H1 (cell line): ENCODE results near the gene NDUFS3. TPM values are rescaled to one million over a fixed set of nuclear protein-coding genes. Genes with fewer than 3 reads are reported as not detected.

Experiments
- CTCF ChIA-PET: fragments of 300-600 bp; sonication (Branson Sonifier 250); formaldehyde crosslinking; loops from one replicate; lab custom pipeline; 2021; ENCODE audit not compliant: partially characterized antibody; lab: Charles Lee
- POLR2A ChIA-PET: fragments of 300-600 bp; sonication (Branson Sonifier 250); formaldehyde crosslinking; loops from one replicate; lab custom pipeline; 2021; ENCODE audit warnings: inconsistent platforms; ENCODE audit not compliant: partially characterized antibody; lab: Charles Lee
- DNase-seq, 2 experiments: peaks; one replicate each; pipeline versions ENCODE4 v3.0.0 to v3.0.0-alpha.2; 2010 to 2022; ENCODE audit warnings: low spot score in 2 of 2, low read depth in 1 of 2, mixed read lengths in 1 of 2
- FAIRE-seq: peaks from 2 replicates; lab custom pipeline; 2011; peaks lifted over from hg19 to GRCh38; lab: Jason Lieb, UNC
- H2AFZ ChIP-seq: 2 replicates; pipeline ENCODE4 v1.8.1; 2012; ENCODE audit warnings: low read length, inconsistent platforms
- H2AK5ac ChIP-seq: 2 replicates; pipeline ENCODE4 v1.6.1; 2013; ENCODE audit warnings: low read depth, low read length
- H2BK120ac ChIP-seq: replicated peaks from 2 replicates; pipeline ENCODE3; 2013; ENCODE audit warnings: low read depth, low read length, inconsistent platforms
- H2BK12ac ChIP-seq: 2 replicates; pipeline ENCODE4 v1.6.1; 2013; ENCODE audit warnings: low read depth, low read length
- H2BK15ac ChIP-seq: 2 replicates; pipeline ENCODE4 v1.6.1; 2013; ENCODE audit warnings: low read length
- H2BK20ac ChIP-seq: 2 replicates; pipeline ENCODE4 v1.6.1; 2013; ENCODE audit warnings: low read length
- H2BK5ac ChIP-seq: 2 replicates; pipeline ENCODE4 v1.6.1; 2013; ENCODE audit warnings: low read depth, low read length
- H3K14ac ChIP-seq: 2 replicates; pipeline ENCODE4 v1.6.1; 2013; ENCODE audit warnings: inconsistent platforms; ENCODE audit not compliant: insufficient read length
- H3K18ac ChIP-seq: 2 replicates; pipeline ENCODE4 v1.6.1; 2013; ENCODE audit warnings: low read length; ENCODE audit errors: extremely low read depth
- H3K23ac ChIP-seq: 2 replicates; pipeline ENCODE4 v1.6.1; 2013; ENCODE audit warnings: inconsistent platforms; ENCODE audit not compliant: insufficient read length
- H3K23me2 ChIP-seq: 2 replicates; pipeline ENCODE4 v1.6.1; 2013; ENCODE audit warnings: low read depth, low read length
- H3K27ac ChIP-seq: 2 replicates; pipeline ENCODE4 v1.6.1; 2011; ENCODE audit warnings: low read depth, low read length, inconsistent platforms
- H3K27me3 ChIP-seq, 4 experiments: replicated peaks in 1 of 4; 1 replicate in 1 of 4; 2 replicates in 3 of 4; pipeline versions ENCODE4 v1.6.1 to v1.8.1; 2011 to 2013; ENCODE audit warnings: low read length in 3 of 4, mild to moderate bottlenecking in 3 of 4, inconsistent platforms in 2 of 4, mixed read lengths in 2 of 4, moderate library complexity in 1 of 4; ENCODE audit not compliant: control insufficient read depth in 3 of 4, insufficient read depth in 3 of 4; ENCODE audit errors: extremely low read depth in 1 of 4
- H3K36me3 ChIP-seq, 4 experiments: 2 replicates each; pipeline versions ENCODE4 v1.6.1 to v1.8.1; 2011 to 2013; ENCODE audit warnings: mild to moderate bottlenecking in 4 of 4, low read length in 3 of 4, moderate library complexity in 2 of 4, control low read depth in 1 of 4, inconsistent platforms in 1 of 4; ENCODE audit not compliant: insufficient read depth in 4 of 4, control insufficient read depth in 2 of 4
- H3K4ac ChIP-seq: replicated peaks from 2 replicates; pipeline ENCODE3; 2013; ENCODE audit warnings: low read length, low read depth, mixed read lengths, inconsistent platforms; ENCODE audit not compliant: insufficient read length
- H3K4me1 ChIP-seq, 4 experiments: replicated peaks in 1 of 4; 1 replicate in 1 of 4; 2 replicates in 3 of 4; pipeline versions ENCODE4 v1.6.1 to v1.8.1; 2011 to 2013; ENCODE audit warnings: low read length in 3 of 4, inconsistent platforms in 2 of 4, mixed read lengths in 1 of 4; ENCODE audit not compliant: insufficient read depth in 4 of 4, control insufficient read depth in 3 of 4
- H3K4me2 ChIP-seq, 2 experiments: 2 replicates each; pipeline versions ENCODE4 v1.6.1 to v1.8.1; 2011 to 2013; ENCODE audit warnings: low read depth in 2 of 2, low read length in 2 of 2, control low read depth in 1 of 2, inconsistent platforms in 1 of 2, mild to moderate bottlenecking in 1 of 2; ENCODE audit not compliant: insufficient read depth in 1 of 2
- H3K4me3 ChIP-seq, 4 experiments: fragments of 200-600, 300-600 bp in 1 of 4; sonication (generic), shearing (Covaris generic), sonication (Bioruptor Twin) in 1 of 4; 2 replicates each; pipeline versions ENCODE4 v1.5.1 to v1.8.1; 2011 to 2016; ENCODE audit warnings: low read length in 4 of 4, low read depth in 3 of 4, control low read depth in 2 of 4, inconsistent platforms in 2 of 4, mild to moderate bottlenecking in 2 of 4, mixed read lengths in 1 of 4, moderate library complexity in 1 of 4; ENCODE audit not compliant: insufficient read depth in 2 of 4; ENCODE audit errors: extremely low read depth in 1 of 4
- H3K56ac ChIP-seq: replicated peaks from 2 replicates; pipeline ENCODE3; 2013; ENCODE audit warnings: low read depth, mild to moderate bottlenecking, mixed read lengths, low read length, inconsistent platforms; ENCODE audit not compliant: insufficient read length
- H3K79me1 ChIP-seq: 2 replicates; pipeline ENCODE4 v1.6.1; 2013; ENCODE audit warnings: low read depth, low read length, control low read depth
- H3K79me2 ChIP-seq, 2 experiments: 2 replicates each; pipeline versions ENCODE4 v1.6.1 to v1.8.1; 2012 to 2013; ENCODE audit warnings: low read length in 2 of 2, mild to moderate bottlenecking in 2 of 2, inconsistent platforms in 1 of 2; ENCODE audit not compliant: insufficient read depth in 2 of 2, control insufficient read depth in 1 of 2
- H3K9ac ChIP-seq, 4 experiments: replicated peaks in 1 of 4; 1 replicate in 1 of 4; 2 replicates in 3 of 4; pipeline versions ENCODE4 v1.6.1 to v1.8.1; 2011 to 2013; ENCODE audit warnings: low read depth in 3 of 4, low read length in 3 of 4, control low read depth in 2 of 4, mild to moderate bottlenecking in 2 of 4, moderate library complexity in 2 of 4, inconsistent platforms in 1 of 4; ENCODE audit errors: extremely low read depth in 1 of 4
- H3K9me3 ChIP-seq, 2 experiments: 2 replicates each; pipeline versions ENCODE4 v1.6.1 to v1.8.1; 2012 to 2013; ENCODE audit warnings: mild to moderate bottlenecking in 2 of 2, moderate library complexity in 2 of 2, control low read depth in 1 of 2, inconsistent platforms in 1 of 2, low read depth in 1 of 2, low read length in 1 of 2, mixed read lengths in 1 of 2; ENCODE audit not compliant: insufficient read depth in 2 of 2
- H4K20me1 ChIP-seq, 2 experiments: replicated peaks in 1 of 2; 2 replicates each; pipeline versions ENCODE3 to v1.8.1; 2011 to 2013; ENCODE audit warnings: inconsistent platforms in 2 of 2, low read length in 2 of 2, mild to moderate bottlenecking in 1 of 2; ENCODE audit not compliant: insufficient read depth in 2 of 2, control insufficient read depth in 1 of 2
- H4K5ac ChIP-seq: 2 replicates; pipeline ENCODE4 v1.6.1; 2013; ENCODE audit warnings: low read length, low read depth, mixed read lengths, inconsistent platforms; ENCODE audit not compliant: insufficient read length
- H4K8ac ChIP-seq: 2 replicates; pipeline ENCODE4 v1.8.0; 2013; ENCODE audit warnings: mild to moderate bottlenecking, moderate library complexity, low read length, inconsistent platforms; ENCODE audit not compliant: insufficient read depth; ENCODE audit errors: extremely low read depth
- H4K91ac ChIP-seq: replicated peaks from 2 replicates; pipeline ENCODE3; 2013; ENCODE audit warnings: low read length, mixed read lengths, inconsistent platforms; ENCODE audit not compliant: insufficient read length
- CTCF ChIP-seq, 3 experiments: IDR thresholded peaks; 1 replicate in 2 of 3; 2 replicates in 1 of 3; pipeline versions ENCODE4 v1.5.1 to v1.6.1; 2011; ENCODE audit warnings: low read length in 3 of 3, mild to moderate bottlenecking in 3 of 3, inconsistent platforms in 2 of 3, low read depth in 1 of 3, moderate library complexity in 1 of 3; ENCODE audit not compliant: insufficient read depth in 1 of 3; ENCODE audit errors: control extremely low read depth in 1 of 3
- RAD21 ChIP-seq, 2 experiments: IDR thresholded peaks in 1 of 2; conservative IDR thresholded peaks in 1 of 2; 2 replicates each; pipeline ENCODE4 v1.6.1; 2011; ENCODE audit warnings: low read depth in 2 of 2, low read length in 2 of 2, improper control_type of control experiment in 1 of 2, inconsistent platforms in 1 of 2, mild to moderate bottlenecking in 1 of 2, moderate library complexity in 1 of 2
- TCF12 ChIP-seq: IDR thresholded peaks from 2 replicates; pipeline ENCODE4 v1.6.1; 2011; ENCODE audit warnings: low read depth, mild to moderate bottlenecking, low read length
- WGBS, 2 experiments: shearing (Covaris generic) in 1 of 2; methylation state at CpG; one replicate each; pipeline versions ENCODE4 v1.1.6 to v1.1.7; 2013 to 2015; ENCODE audit warnings: low lambda C conversion rate in 2 of 2, mixed read lengths in 2 of 2, inconsistent platforms in 1 of 2, low coverage in 1 of 2, missing lambda C conversion rate in 1 of 2; ENCODE audit not compliant: insufficient replicate concordance in 2 of 2, insufficient coverage in 1 of 2, insufficient read length in 1 of 2; ENCODE audit errors: extremely low coverage in 1 of 2, missing lambda C conversion rate in 1 of 2; 5-methylcytosine and 5-hydroxymethylcytosine counted together
- polyA plus RNA-seq, 7 experiments: library from polyadenylated mRNA; depleted of rRNA in 3 of 7; stranded (reverse) in 5 of 7; unstranded in 2 of 7; fragments of >200 nt in 5 of 7; fragments of 200-250 nt in 2 of 7; gene quantifications; 1 replicate in 5 of 7; 2 replicates in 1 of 7; 4 replicates in 1 of 7; pipeline versions ENCODE4 v1.2.1 to v1.2.3, GENCODE V29; 2011 to 2013; ENCODE audit warnings: missing spikeins in 2 of 7, mixed read lengths in 2 of 7
- total RNA-seq: library from RNA; stranded (reverse); fragmentation: NEBNext Ultra II Directional; extraction: Animal tissue kit (Norgen Biotek cat#: 25700); gene quantifications from 2 replicates; pipeline ENCODE4 v1.2.1, GENCODE V29; 2021

Gene NDUFS3
- total and polyA plus RNA-seq, 2 of the 8 experiments (the other 6 are each of a cell fraction or from before 2014, with no cell fraction given), result 135 to 241 TPM

DNA sequence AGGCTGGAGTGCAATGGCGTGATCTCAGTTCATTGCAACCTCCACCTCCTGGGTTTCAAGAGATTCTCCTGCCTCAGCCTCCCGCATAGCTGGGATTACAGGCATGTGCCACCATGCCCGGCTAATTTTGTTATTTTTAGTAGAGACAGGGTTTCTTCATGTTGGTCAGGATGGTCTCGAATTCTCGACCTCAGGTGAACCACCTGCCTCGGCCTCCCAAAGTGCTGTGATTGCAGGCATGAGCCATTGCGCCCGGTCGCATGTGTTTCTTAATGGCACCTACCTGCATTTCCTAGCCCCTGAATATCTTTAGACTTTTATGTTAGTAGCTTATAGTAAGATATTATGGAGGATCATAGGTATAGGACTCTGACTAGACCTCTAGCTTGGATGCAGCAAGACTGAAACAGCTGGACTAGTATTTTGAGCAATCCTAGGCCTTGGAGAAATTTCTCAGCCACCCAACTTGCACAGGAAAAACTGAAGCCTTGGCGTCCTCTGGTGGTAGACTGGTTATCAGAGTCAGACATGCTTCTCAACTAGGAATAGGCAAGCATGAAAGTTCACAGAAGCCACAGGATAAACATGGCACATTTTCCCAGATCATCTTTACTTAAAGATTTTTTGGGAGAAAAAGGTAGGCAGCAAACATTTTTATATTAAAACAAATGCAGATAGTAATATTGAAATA, 38.0 kb downstream of the NDUFS3 start:
- Histone ChIP-seq H3K56ac (no peak overlapping the region), H2BK5ac (no peak overlapping the region), H3K4ac (no peak overlapping the region), H3K27me3 (no peaks in the 10 kb centered on the region), H2AK5ac (no peak overlapping the region), H2AFZ (no peak overlapping the region), H4K8ac (no peak overlapping the region), H3K18ac (no peak overlapping the region), H3K4me1 (no peaks in the 10 kb centered on the region), H2BK20ac (no peak overlapping the region)
- CTCF ChIA-PET, result interaction anchor here (0.6 to 2.2 kb wide), 25 partner anchors 10 to 192 kb away, joined by 3 to 17 read pairs (median 4); partner anchors contain the start of genes C1QTNF4, KBTBD4 and PTPMT1
- FAIRE-seq, result no peak
- TF ChIP-seq TCF12 (no peak), CTCF (IDR thresholded peaks at IDR 0.05; ENCODE audit: control extremely low read depth in 1 of 3, insufficient read depth in 1 of 3, low read depth in 1 of 3, low read length in 3 of 3) (peak; percentile 14 to 83 (median 68)), RAD21 (IDR thresholded peaks at IDR 0.05 in 1 of 2, conservative IDR thresholded peaks at IDR 0.05 in 1 of 2; ENCODE audit: low read depth in 2 of 2, low read length in 2 of 2) (peak; percentile 88 to 90)
- TF ChIP-seq, all 59 proteins: peak for 2
- no peak overlapping the region for H4K5ac ChIP-seq
- H3K23ac ChIP-seq, result no peak overlapping the region
- H3K4me2 ChIP-seq, result no peak overlapping the region
- 89% methylated on average over 10 of the region's 10 CpGs; no CpG with 5 or more reads in 1 of the 2 experiments for WGBS, 2 experiments
- H2BK120ac ChIP-seq, result no peak overlapping the region
- H3K27ac ChIP-seq, result no peak overlapping the region
- H3K79me2 ChIP-seq, result no peaks in the 10 kb centered on the region
- H3K14ac ChIP-seq, result no peak overlapping the region
- no peaks in the 10 kb centered on the region for H3K79me1 ChIP-seq
- no peaks in the 10 kb centered on the region for H3K23me2 ChIP-seq
- no peak overlapping the region for H3K9ac ChIP-seq
- H2BK12ac ChIP-seq, result no peak overlapping the region
- H3K4me3 ChIP-seq, result no peak overlapping the region
- no peak for DNase-seq
- no peaks in the 10 kb centered on the region for H3K9me3 ChIP-seq
- H3K36me3 ChIP-seq, result peaks cover 6 to 28% (median 16%) of the 10 kb centered on the region in 4 experiments; a peak in 7 of 8 replicates
- H4K91ac ChIP-seq, result no peak overlapping the region
- H4K20me1 ChIP-seq, result no peaks in the 10 kb centered on the region
- no peak overlapping the region for H2BK15ac ChIP-seq
- POLR2A ChIA-PET, result interaction anchor here (0.9 to 3.4 kb wide), 9 partner anchors 11 to 99 kb away, joined by 3 to 16 read pairs (median 5); partner anchors contain the start of genes AGBL2, KBTBD4 and NDUFS3
